IMR-90 (cell line): ENCODE measurements around the gene SRGAP2C. TPM values are rescaled to one million over a fixed set of nuclear protein-coding genes. Genes with fewer than 3 reads are reported as not detected.
A peak's percentile ranks its signal among the peaks of the same experiment; 100 is the strongest.
"Not testable (repeated sequence)": the region's sequence is repeated elsewhere in the genome, so short reads cannot be mapped to it uniquely, and the experiment has no call there.

Source experiments
- ATAC-seq: fragments of 200-7000 bp; cut with Tn5 transposase; 2 replicates; pipeline ENCODE4 v1.9.1; 2020; ENCODE audit warnings: low read depth, mild to moderate bottlenecking, moderate library complexity
- BruUV-seq: library from RNA; stranded (reverse); fragments of 400-500 nt; replicated peaks from 2 replicates; lab custom pipeline; 2021; lab: Mats Ljungman, UMichigan
- CTCF ChIA-PET: fragments of 300-600 bp; formaldehyde crosslinking; extraction: SDS; loops from one replicate; lab custom pipeline; 2021; ENCODE audit warnings: antibody characterized with exemption; lab: Yijun Ruan, JAX
- POLR2A ChIA-PET: fragments of 300-600 bp; sonication (Branson Sonifier 250); formaldehyde crosslinking; loops from one replicate; lab custom pipeline; 2022; ENCODE audit warnings: antibody characterized with exemption; ENCODE audit not compliant: unreplicated experiment; lab: Charles Lee
- DNase-seq: peaks from one replicate; pipeline ENCODE4 v3.0.0; 2013
- H2AFZ ChIP-seq: replicated peaks from 2 replicates; pipeline ENCODE3; 2013; ENCODE audit warnings: low read length, mild to moderate bottlenecking; ENCODE audit not compliant: poor library complexity
- H2AK5ac ChIP-seq: 2 replicates; pipeline ENCODE4 v1.6.1; 2013; ENCODE audit warnings: low read depth, low read length, inconsistent platforms
- H2AK9ac ChIP-seq: replicated peaks from 2 replicates; pipeline ENCODE3; 2013; ENCODE audit warnings: mild to moderate bottlenecking, low read depth, low read length, moderate library complexity; ENCODE audit not compliant: poor library complexity
- H2BK120ac ChIP-seq: 2 replicates; pipeline ENCODE4 v1.6.1; 2013; ENCODE audit warnings: low read depth, low read length, inconsistent platforms
- H2BK15ac ChIP-seq: 3 replicates; pipeline ENCODE4 v1.6.1; 2013; ENCODE audit warnings: low read depth, low read length, inconsistent platforms
- H2BK20ac ChIP-seq: 2 replicates; pipeline ENCODE4 v1.6.1; 2013; ENCODE audit warnings: low read depth, mild to moderate bottlenecking, inconsistent platforms, low read length, moderate library complexity
- H2BK5ac ChIP-seq: 2 replicates; pipeline ENCODE4 v1.6.1; 2013; ENCODE audit warnings: mild to moderate bottlenecking, low read depth, low read length, inconsistent platforms; ENCODE audit not compliant: poor library complexity, severe bottlenecking
- H3K14ac ChIP-seq: replicated peaks from 2 replicates; pipeline ENCODE4 v1.6.1; 2013; ENCODE audit warnings: low read depth, low read length, inconsistent platforms
- H3K18ac ChIP-seq: 2 replicates; pipeline ENCODE4 v1.6.1; 2013; ENCODE audit warnings: low read depth, low read length, control low read depth
- H3K23ac ChIP-seq: 2 replicates; pipeline ENCODE4 v1.6.1; 2013; ENCODE audit warnings: low read depth, low read length, inconsistent platforms
- H3K27ac ChIP-seq: 2 replicates; pipeline ENCODE4 v1.5.1; 2013; ENCODE audit warnings: mild to moderate bottlenecking, control low read depth, low read length; ENCODE audit not compliant: insufficient read depth
- H3K27me3 ChIP-seq: 2 replicates; pipeline ENCODE4 v1.6.1; 2013; ENCODE audit warnings: low read length; ENCODE audit not compliant: control insufficient read depth, insufficient read depth
- H3K36me3 ChIP-seq: 2 replicates; pipeline ENCODE4 v1.6.1; 2013; ENCODE audit warnings: low read length, mixed read lengths; ENCODE audit not compliant: control insufficient read depth, insufficient read depth
- H3K4ac ChIP-seq: 2 replicates; pipeline ENCODE4 v1.6.1; 2013; ENCODE audit warnings: low read depth, low read length, inconsistent platforms
- H3K4me1 ChIP-seq: 2 replicates; pipeline ENCODE4 v1.6.1; 2013; ENCODE audit warnings: low read length, mixed read lengths; ENCODE audit not compliant: control insufficient read depth, insufficient read depth
- H3K4me2 ChIP-seq: 2 replicates; pipeline ENCODE4 v1.6.1; 2013; ENCODE audit warnings: low read depth, mild to moderate bottlenecking, control low read depth, low read length, moderate library complexity
- H3K4me3 ChIP-seq: 2 replicates; pipeline ENCODE4 v1.5.1; 2013; ENCODE audit warnings: low read depth, mild to moderate bottlenecking, control low read depth, low read length, moderate library complexity; ENCODE audit not compliant: insufficient read depth
- H3K56ac ChIP-seq: 2 replicates; pipeline ENCODE4 v1.6.1; 2013; ENCODE audit warnings: low read length, inconsistent platforms; ENCODE audit not compliant: insufficient read depth; ENCODE audit errors: extremely low read depth
- H3K79me1 ChIP-seq, 2 experiments: 2 replicates each; pipeline ENCODE4 v1.6.1; 2013; ENCODE audit warnings: low read length in 2 of 2, inconsistent platforms in 1 of 2, low read depth in 1 of 2
- H3K9ac ChIP-seq: 2 replicates; pipeline ENCODE4 v1.6.1; 2013; ENCODE audit warnings: low read depth, low read length, control low read depth
- H3K9me1 ChIP-seq: 2 replicates; pipeline ENCODE4 v1.6.1; 2013; ENCODE audit warnings: low read length, inconsistent platforms; ENCODE audit not compliant: insufficient read depth
- H3K9me3 ChIP-seq: 2 replicates; pipeline ENCODE4 v1.6.1; 2013; ENCODE audit warnings: low read length; ENCODE audit not compliant: control insufficient read depth, insufficient read depth
- H4K20me1 ChIP-seq: 2 replicates; pipeline ENCODE4 v1.6.1; 2013; ENCODE audit warnings: low read length, inconsistent platforms; ENCODE audit not compliant: insufficient read depth
- H4K5ac ChIP-seq: 2 replicates; pipeline ENCODE4 v1.6.1; 2013; ENCODE audit warnings: mild to moderate bottlenecking, low read depth, low read length, control low read depth
- H4K8ac ChIP-seq, 2 experiments: 2 replicates each; pipeline ENCODE4 v1.6.1; 2013; ENCODE audit warnings: low read depth in 2 of 2, low read length in 2 of 2, control low read depth in 1 of 2, inconsistent platforms in 1 of 2
- H4K91ac ChIP-seq: 2 replicates; pipeline ENCODE4 v1.6.1; 2013; ENCODE audit warnings: low read depth, low read length, inconsistent platforms; ENCODE audit not compliant: insufficient read depth
- WGBS, 2 experiments: methylation state at CpG; one replicate each; pipeline versions ENCODE4 v1.1.5 to v1.1.7; 2013; ENCODE audit warnings: missing lambda C conversion rate in 2 of 2; ENCODE audit not compliant: insufficient read length in 1 of 2; ENCODE audit errors: extremely low coverage in 2 of 2; 5-methylcytosine and 5-hydroxymethylcytosine counted together
- dilution Hi-C: fragments of 300-500 bp; cut with HindIII; formaldehyde crosslinking; loops from one replicate; pipeline ENCODE4 v1.14.3; 2018; ENCODE audit warnings: low sequenced_read_pairs; ENCODE audit not compliant: unreplicated experiment
- in situ Hi-C: fragments of 300-500 bp; cut with MboI; formaldehyde crosslinking; loops from 3 replicates; pipeline ENCODE4 v1.14.3; 2019; ENCODE audit warnings: low sequenced_read_pairs, inconsistent platforms, mixed read lengths
- intact Hi-C: fragments of 100-400 bp; cut with micrococcal nuclease; formaldehyde crosslinking; loops from 2 replicates; pipeline ENCODE4 v1.10.0; 2022
- polyA plus RNA-seq, 3 experiments: library from polyadenylated mRNA; depleted of rRNA; stranded (reverse); fragments of >200 nt; gene quantifications; 2 replicates each; pipeline ENCODE4 v1.2.3, GENCODE V29; 2012; ENCODE audit warnings: low replicate concordance in 1 of 3
- total RNA-seq: library from RNA; depleted of rRNA; stranded (reverse); fragments of >200 nt; gene quantifications from 2 replicates; pipeline ENCODE4 v1.2.3, GENCODE V29; 2012

SRGAP2C gene
- total and polyA plus RNA-seq, 2 of the 4 experiments (the other 2 are of a cell fraction): 5.6 to 12.7 TPM

DNA sequence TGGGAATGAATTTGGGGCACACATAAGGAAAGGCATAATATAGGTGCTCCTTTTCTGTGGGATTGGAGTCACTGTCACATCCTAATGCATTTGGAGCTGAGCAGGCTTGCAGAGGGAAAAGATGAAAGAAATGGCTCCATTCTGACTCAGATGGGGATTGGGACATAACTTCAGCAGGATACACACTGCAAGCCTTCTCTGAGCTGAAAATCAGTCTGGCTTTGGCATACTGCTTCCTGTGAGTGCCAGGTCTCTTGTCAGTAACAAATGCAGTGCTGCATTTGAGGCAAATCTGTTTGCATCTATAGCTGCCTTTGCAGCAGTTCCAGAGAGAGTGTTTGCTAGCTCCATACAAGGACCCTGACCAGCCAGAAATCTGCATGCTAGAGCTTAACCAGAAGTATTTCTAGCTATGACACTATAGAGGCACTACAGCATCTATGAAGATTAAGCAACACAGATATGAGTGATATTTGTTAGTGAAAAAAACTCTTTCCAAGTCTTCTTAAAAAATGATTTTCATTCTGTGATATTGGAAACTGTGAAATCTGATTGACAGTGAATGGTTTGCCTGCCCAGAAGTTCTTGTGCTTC, 98.9 kb downstream of the SRGAP2C start:
- H3K27ac ChIP-seq, H3K79me1 ChIP-seq, H3K4me2 ChIP-seq, H2AK5ac ChIP-seq, H2BK5ac ChIP-seq, H4K20me1 ChIP-seq, H4K5ac ChIP-seq, intact Hi-C loops, H3K14ac ChIP-seq, H2BK20ac ChIP-seq, H3K9ac ChIP-seq, H2AFZ ChIP-seq, H2BK120ac ChIP-seq, dilution Hi-C loops, CTCF ChIA-PET, H4K8ac ChIP-seq, H3K4ac ChIP-seq, H3K36me3 ChIP-seq, H3K9me1 ChIP-seq, in situ Hi-C loops, H3K23ac ChIP-seq, BruUV-seq, H3K4me1 ChIP-seq, H3K9me3 ChIP-seq, H3K18ac ChIP-seq, H3K4me3 ChIP-seq, POLR2A ChIA-PET, H4K91ac ChIP-seq, H3K56ac ChIP-seq, H3K27me3 ChIP-seq, H2BK15ac ChIP-seq, H2AK9ac ChIP-seq: not testable (repeated sequence)
- DNase-seq: peak; percentile 16
- peak; percentile 63 for ATAC-seq

DNA sequence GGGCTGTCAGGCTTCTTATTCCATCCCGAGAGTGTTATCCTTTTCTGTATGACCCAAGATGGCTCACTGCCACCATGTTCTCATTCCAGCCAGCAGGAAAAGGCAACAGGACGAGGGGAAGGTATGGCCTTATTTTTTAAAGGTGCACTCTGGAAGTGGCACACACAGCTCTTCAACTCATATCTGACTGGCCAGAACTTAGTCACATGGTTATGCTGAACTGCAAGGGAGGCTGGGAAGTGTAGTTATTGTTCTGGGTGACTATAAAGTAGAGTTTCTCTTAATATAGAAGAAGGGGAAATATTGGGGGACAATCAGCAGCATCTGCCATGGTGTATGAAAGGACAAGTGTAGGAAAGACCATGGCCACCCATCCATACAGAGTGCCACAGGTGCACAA, 107.8 kb downstream of the SRGAP2C start:
- H3K4me3 ChIP-seq, H2BK120ac ChIP-seq, H3K18ac ChIP-seq, H3K4me1 ChIP-seq, H4K8ac ChIP-seq, H2AFZ ChIP-seq, H3K9me3 ChIP-seq, H2AK9ac ChIP-seq, H2BK20ac ChIP-seq, H3K4ac ChIP-seq, H2BK15ac ChIP-seq, H2AK5ac ChIP-seq, H3K27me3 ChIP-seq, DNase-seq, CTCF ChIA-PET, H3K9me1 ChIP-seq, H3K23ac ChIP-seq, H3K4me2 ChIP-seq, H4K20me1 ChIP-seq, dilution Hi-C loops, H2BK5ac ChIP-seq, H3K27ac ChIP-seq, intact Hi-C loops, H3K56ac ChIP-seq, H3K9ac ChIP-seq, in situ Hi-C loops, BruUV-seq, H3K36me3 ChIP-seq, H3K79me1 ChIP-seq, POLR2A ChIA-PET, ATAC-seq, H4K5ac ChIP-seq, H4K91ac ChIP-seq, H3K14ac ChIP-seq: not testable (repeated sequence)
- WGBS, 2 experiments: no CpG with 5 or more reads among the region's 2 CpGs
